Neural progenitor cell (in vitro differentiated cells): ENCODE measurements around the gene FBXO17.

Experiments
- EZH2phosphoT487 ChIP-seq: fragments of 200-600 bp; sonication (generic); IDR thresholded peaks from 2 replicates; pipeline ENCODE4 v1.6.1; 2017; ENCODE audit warnings: antibody characterized with exemption
- TF ChIP-seq, protein P1 (sequence below): fragments of 200-600 bp; sonication (generic); IDR thresholded peaks from 2 replicates; pipeline ENCODE4 v1.5.1; 2017; ENCODE audit warnings: antibody characterized with exemption, mild to moderate bottlenecking

DNA sequence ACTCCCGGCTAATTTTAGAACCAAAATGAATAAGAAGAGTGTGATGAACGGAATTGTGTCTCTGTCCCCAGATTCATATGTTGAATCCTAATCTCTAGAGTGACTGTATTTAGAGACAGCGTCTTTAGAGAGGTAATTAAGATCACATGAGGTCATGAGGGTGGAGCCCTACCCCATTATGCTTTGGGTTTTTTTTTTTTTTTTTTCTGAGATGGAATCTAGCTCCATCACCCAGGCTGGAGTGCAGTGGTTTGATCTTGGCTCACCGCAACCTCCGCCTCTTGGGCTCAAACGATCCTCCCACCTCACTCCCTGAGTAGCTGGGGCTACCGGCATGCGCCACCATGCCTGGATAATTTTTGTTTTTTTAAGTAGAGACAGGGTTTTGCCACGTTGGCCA lies 28.9 kb upstream of the FBXO17 start:
- no peak for TF ChIP-seq EZH2phosphoT487
- TF ChIP-seq, protein P1, sequence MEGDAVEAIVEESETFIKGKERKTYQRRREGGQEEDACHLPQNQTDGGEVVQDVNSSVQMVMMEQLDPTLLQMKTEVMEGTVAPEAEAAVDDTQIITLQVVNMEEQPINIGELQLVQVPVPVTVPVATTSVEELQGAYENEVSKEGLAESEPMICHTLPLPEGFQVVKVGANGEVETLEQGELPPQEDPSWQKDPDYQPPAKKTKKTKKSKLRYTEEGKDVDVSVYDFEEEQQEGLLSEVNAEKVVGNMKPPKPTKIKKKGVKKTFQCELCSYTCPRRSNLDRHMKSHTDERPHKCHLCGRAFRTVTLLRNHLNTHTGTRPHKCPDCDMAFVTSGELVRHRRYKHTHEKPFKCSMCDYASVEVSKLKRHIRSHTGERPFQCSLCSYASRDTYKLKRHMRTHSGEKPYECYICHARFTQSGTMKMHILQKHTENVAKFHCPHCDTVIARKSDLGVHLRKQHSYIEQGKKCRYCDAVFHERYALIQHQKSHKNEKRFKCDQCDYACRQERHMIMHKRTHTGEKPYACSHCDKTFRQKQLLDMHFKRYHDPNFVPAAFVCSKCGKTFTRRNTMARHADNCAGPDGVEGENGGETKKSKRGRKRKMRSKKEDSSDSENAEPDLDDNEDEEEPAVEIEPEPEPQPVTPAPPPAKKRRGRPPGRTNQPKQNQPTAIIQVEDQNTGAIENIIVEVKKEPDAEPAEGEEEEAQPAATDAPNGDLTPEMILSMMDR = no peak
